GM23338 (cell line): ENCODE results near the gene ACAD8. TPM values are rescaled to one million over a fixed set of nuclear protein-coding genes. Genes with fewer than 3 reads are reported as not detected.
A peak's percentile ranks its signal among the peaks of the same experiment; 100 is the strongest.

ENCODE experiments used
- ATAC-seq: fragments of 200-7000 bp; cut with Tn5 transposase; 3 replicates; pipeline ENCODE4 v1.9.1; 2020
- DNase-seq: peaks from one replicate; pipeline ENCODE4 v3.0.0-alpha.2; 2015; ENCODE audit warnings: low spot score
- H2AFZ ChIP-seq: fragments of 200-600 bp; sonication (generic); 2 replicates; pipeline ENCODE4 v1.8.0; 2016; ENCODE audit warnings: antibody characterized with exemption, mild to moderate bottlenecking, moderate library complexity
- H3F3A ChIP-seq: fragments of 200-600 bp; sonication (generic); replicated peaks from 2 replicates; pipeline ENCODE4 v1.8.0; 2017; ENCODE audit warnings: antibody characterized with exemption, mixed run types, low read depth
- H3K27ac ChIP-seq: fragments of 200-600 bp; sonication (generic); 2 replicates; pipeline ENCODE4 v1.6.1; 2016; ENCODE audit warnings: low read depth
- H3K27me3 ChIP-seq: fragments of 200-600 bp; sonication (generic); 2 replicates; pipeline ENCODE4 v1.8.0; 2016; ENCODE audit warnings: mild to moderate bottlenecking, mixed run types, moderate library complexity; ENCODE audit not compliant: insufficient read depth
- H3K36me3 ChIP-seq: fragments of 200-600 bp; sonication (generic); 2 replicates; pipeline ENCODE4 v1.8.0; 2016; ENCODE audit warnings: mild to moderate bottlenecking; ENCODE audit not compliant: insufficient read depth
- H3K4me1 ChIP-seq: fragments of 200-600 bp; sonication (generic); 2 replicates; pipeline ENCODE4 v1.8.0; 2016; ENCODE audit warnings: mild to moderate bottlenecking, moderate library complexity; ENCODE audit not compliant: insufficient read depth
- H3K4me2 ChIP-seq: fragments of 200-600 bp; sonication (generic); 2 replicates; pipeline ENCODE4 v1.7.1; 2017; ENCODE audit warnings: mixed run types
- H3K4me3 ChIP-seq: fragments of 200-600 bp; sonication (generic); 2 replicates; pipeline ENCODE4 v1.6.1; 2016; ENCODE audit warnings: mixed run types
- H3K79me2 ChIP-seq: fragments of 200-600 bp; sonication (generic); replicated peaks from 2 replicates; pipeline ENCODE4 v1.8.0; 2017; ENCODE audit warnings: mild to moderate bottlenecking; ENCODE audit not compliant: insufficient read depth
- H3K9me2 ChIP-seq: fragments of 200-600 bp; sonication (generic); 2 replicates; pipeline ENCODE4 v1.8.0; 2017; ENCODE audit not compliant: insufficient read depth
- H4K20me1 ChIP-seq: fragments of 200-600 bp; sonication (generic); replicated peaks from 2 replicates; pipeline ENCODE4 v1.8.0; 2017; ENCODE audit warnings: mild to moderate bottlenecking; ENCODE audit not compliant: insufficient read depth
- H3K27ac Mint-ChIP-seq: 2 replicates; pipeline ENCODE4 v1.8.0; 2020; ENCODE audit warnings: inconsistent platforms, mild to moderate bottlenecking, moderate library complexity, mixed read lengths
- H3K27me3 Mint-ChIP-seq: 3 replicates; pipeline ENCODE4 v1.8.0; 2022; ENCODE audit warnings: low read depth, mild to moderate bottlenecking, moderate library complexity, mixed read lengths, inconsistent platforms; ENCODE audit not compliant: insufficient read depth, poor library complexity
- H3K36me3 Mint-ChIP-seq: 3 replicates; pipeline ENCODE4 v1.8.0; 2021; ENCODE audit warnings: low read depth, mild to moderate bottlenecking, inconsistent platforms, moderate library complexity, mixed read lengths
- H3K4me1 Mint-ChIP-seq: 3 replicates; pipeline ENCODE4 v1.8.0; 2020; ENCODE audit warnings: mild to moderate bottlenecking, inconsistent platforms, mixed read lengths
- H3K4me3 Mint-ChIP-seq: 3 replicates; pipeline ENCODE4 v1.8.0; 2021; ENCODE audit warnings: moderate library complexity, mild to moderate bottlenecking, inconsistent platforms, mixed read lengths
- H3K9me3 Mint-ChIP-seq: 3 replicates; pipeline ENCODE4 v1.8.0; 2020; ENCODE audit warnings: moderate library complexity, mild to moderate bottlenecking, inconsistent platforms, mixed read lengths
- CREB1 ChIP-seq: fragments of 250-450 bp; sonication (Bioruptor Pico); IDR thresholded peaks from 2 replicates; pipeline ENCODE4 v1.5.0; 2020; ENCODE audit warnings: low read depth, mild to moderate bottlenecking, moderate library complexity
- EZH2phosphoT487 ChIP-seq: fragments of 200-600 bp; sonication (generic); IDR thresholded peaks from one replicate; pipeline ENCODE4 v1.8.1; 2018; ENCODE audit warnings: antibody characterized with exemption; ENCODE audit not compliant: unreplicated experiment
- REST ChIP-seq: IDR thresholded peaks from one replicate; pipeline ENCODE4 v1.6.1; 2018; ENCODE audit warnings: antibody characterized with exemption; ENCODE audit not compliant: unreplicated experiment
- ZNF462 ChIP-seq: fragments of 250-450 bp; sonication (Bioruptor Pico); IDR thresholded peaks from 2 replicates; pipeline ENCODE4 v1.5.0; 2020; ENCODE audit warnings: mild to moderate bottlenecking, moderate library complexity
- polyA plus RNA-seq: library from polyadenylated mRNA; unstranded; fragments of >200 nt; fragmentation: Nextera tagmentation; extraction: Ambion mirVana; gene quantifications from 2 replicates; pipeline ENCODE4 v1.2.1, GENCODE V29; 2016
- total RNA-seq: library from RNA; depleted of rRNA; stranded (reverse); fragments of >200 nt; shearing (Covaris generic); gene quantifications from 2 replicates; pipeline ENCODE4 v1.2.3, GENCODE V29; 2014

ACAD8 gene
- total and polyA plus RNA-seq, 2 experiments from 2014 or later = 43.2 to 65.4 TPM

DNA sequence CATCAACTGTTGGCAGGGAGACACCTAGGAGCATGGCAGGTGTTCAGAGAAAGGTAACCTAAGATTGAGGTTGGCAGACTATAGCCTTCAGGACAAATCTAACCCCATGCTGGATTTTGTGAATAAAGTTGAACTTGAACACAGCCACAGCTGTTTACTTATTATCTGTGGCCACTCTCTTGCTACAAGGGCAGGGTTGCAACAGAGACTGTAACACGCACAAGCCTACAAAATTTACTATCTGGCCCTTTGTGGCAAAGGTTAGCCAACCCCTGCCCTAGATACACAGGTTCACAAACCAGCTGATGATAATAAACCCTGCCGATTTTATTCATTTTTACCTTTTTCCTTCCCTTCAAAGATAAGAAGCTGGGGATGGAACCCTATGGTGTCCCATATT lies 2.7 kb upstream of the ACAD8 start:
- Mint-ChIP-seq H3K27ac (no peak overlapping the region), H3K9me3 (no peaks in the 10 kb centered on the region), H3K4me1 (peaks cover 26% of the 10 kb centered on the region), H3K36me3 (peaks cover 47% of the 10 kb centered on the region), H3K27me3 (no peaks in the 10 kb centered on the region), H3K4me3 (no peak overlapping the region)
- Histone ChIP-seq H3K79me2 (peaks cover 32% of the 10 kb centered on the region), H3K4me1 (peaks cover 24% of the 10 kb centered on the region), H2AFZ (no peak overlapping the region), H3K27me3 (no peaks in the 10 kb centered on the region), H3K27ac (no peak overlapping the region), H3K4me3 (no peak overlapping the region), H4K20me1 (peaks cover 13% of the 10 kb centered on the region), H3K36me3 (peaks cover 24% of the 10 kb centered on the region), H3K4me2 (no peak overlapping the region), H3K9me2 (no peaks in the 10 kb centered on the region), H3F3A (no peaks in the 10 kb centered on the region; the same call in 1 of the 2 replicates)
- ATAC-seq = no peak
- TF ChIP-seq CREB1 (CRISPR knock-in tag) (no peak), ZNF462 (CRISPR knock-in tag) (no peak)
- DNase-seq = no peak

- DNase-seq = peak; percentile 58
- H3K4me2 ChIP-seq = peak overlapping the region; percentile 77
- peak overlapping the region; percentile 65 for H3K4me3 ChIP-seq
- H3K36me3 ChIP-seq = peaks cover 31% of the 10 kb centered on the region
- H3K4me1 ChIP-seq = peaks cover 24% of the 10 kb centered on the region
- H4K20me1 ChIP-seq = peaks cover 17% of the 10 kb centered on the region
- peaks cover 46% of the 10 kb centered on the region for H3K79me2 ChIP-seq
- ATAC-seq = peak; percentile 47
- peak overlapping the region; percentile 81 for H3K4me3 Mint-ChIP-seq
- H3F3A ChIP-seq = no peaks in the 10 kb centered on the region; the same call in 1 of the 2 replicates
- H3K27ac Mint-ChIP-seq = peak overlapping the region; percentile 82
- H3K4me1 Mint-ChIP-seq = peaks cover 26% of the 10 kb centered on the region
- peak overlapping the region; percentile 77 for H2AFZ ChIP-seq
- no peaks in the 10 kb centered on the region for H3K27me3 ChIP-seq
- H3K27ac ChIP-seq = no peak overlapping the region
- no peaks in the 10 kb centered on the region for H3K27me3 Mint-ChIP-seq
- no peaks in the 10 kb centered on the region for H3K9me3 Mint-ChIP-seq
- no peaks in the 10 kb centered on the region for H3K9me2 ChIP-seq
- H3K36me3 Mint-ChIP-seq = peaks cover 45% of the 10 kb centered on the region
- TF ChIP-seq EZH2phosphoT487 = no peak
- peak; percentile 36 for TF ChIP-seq REST
These were observed 801 bp upstream of the ACAD8 start for GRCh38 chr11:134252346-134253187.
